Suprapubic skin (tissue), 4 donors: ENCODE results near the gene TMEM156. TPM values are rescaled to one million over a fixed set of nuclear protein-coding genes. Genes with fewer than 3 reads are reported as not detected.

Experiments used
- DNase-seq, 2 donors: peaks; one replicate each; pipeline ENCODE4 v3.0.0-alpha.2; 2019; ENCODE audit warnings: low spot score in 2 of 2
- H3K27ac ChIP-seq: fragments of 200-600 bp; sonication (generic); one replicate; pipeline ENCODE4 v1.5.1; 2019
- H3K27me3 ChIP-seq: fragments of 200-600 bp; sonication (generic); one replicate; pipeline ENCODE4 v1.5.1; 2019
- H3K36me3 ChIP-seq: fragments of 200-600 bp; sonication (generic); one replicate; pipeline ENCODE4 v1.5.1; 2019
- H3K4me1 ChIP-seq: fragments of 200-600 bp; sonication (generic); one replicate; pipeline ENCODE4 v1.5.1; 2019
- H3K4me3 ChIP-seq: fragments of 200-600 bp; sonication (generic); one replicate; pipeline ENCODE4 v1.5.1; 2019; ENCODE audit warnings: mild to moderate bottlenecking
- H3K9me3 ChIP-seq: fragments of 200-600 bp; sonication (generic); one replicate; pipeline ENCODE4 v1.5.1; 2019
- CTCF ChIP-seq, 2 donors: fragments of 200-600 bp in 1 of 2; fragments of 450-650 bp in 1 of 2; sonication (generic) in 1 of 2; IDR thresholded peaks; one replicate each; pipeline ENCODE4 v1.5.1; 2016 to 2019; ENCODE audit warnings: antibody characterized with exemption in 2 of 2, mild to moderate bottlenecking in 1 of 2, moderate library complexity in 1 of 2
- EP300 ChIP-seq: sonication (generic); formaldehyde crosslinking; IDR thresholded peaks from one replicate; pipeline ENCODE4 v1.6.1; 2017; ENCODE audit warnings: antibody characterized with exemption
- POLR2A ChIP-seq, 2 donors: fragments of 450-650 bp; IDR thresholded peaks; one replicate each; pipeline ENCODE4 v1.6.1; 2017; ENCODE audit warnings: antibody characterized with exemption in 2 of 2, mild to moderate bottlenecking in 2 of 2, moderate library complexity in 2 of 2
- POLR2AphosphoS5 ChIP-seq, 3 donors: sonication (generic); formaldehyde crosslinking; IDR thresholded peaks; one replicate each; pipeline ENCODE4 v1.6.1; 2017; ENCODE audit warnings: antibody characterized with exemption in 3 of 3
- WGBS: methylation state at CpG from one replicate; pipeline ENCODE4 v1.1.5; 2018; 5-methylcytosine and 5-hydroxymethylcytosine counted together
- total RNA-seq, 4 donors: library from RNA; depleted of rRNA; stranded (reverse); fragments of >200 nt; gene quantifications; one replicate each; pipeline ENCODE4 v1.1.0, GENCODE V29; 2016

TMEM156 gene
- total RNA-seq, 4 donors from 2014 or later = not detected

GRCh38 chr4:38930204-38930603, 102.0 kb downstream of the TMEM156 start:
- Histone ChIP-seq H3K27me3 (no peaks in the 10 kb centered on the region), H3K4me3 (no peak overlapping the region), H3K27ac (no peak overlapping the region), H3K4me1 (no peaks in the 10 kb centered on the region), H3K9me3 (no peaks in the 10 kb centered on the region), H3K36me3 (peaks cover 85% of the 10 kb centered on the region)
- TF ChIP-seq POLR2AphosphoS5 (IDR thresholded peaks at IDR 0.05) (no peak), EP300 (no peak), CTCF (IDR thresholded peaks at IDR 0.05) (no peak), POLR2A (IDR thresholded peaks at IDR 0.05) (no peak)
- 58% methylated on average over 1 of the region's 1 CpG for WGBS
- DNase-seq = no peak

GRCh38 chr4:38928974-38929373, 103.2 kb downstream of the TMEM156 start:
- 81% methylated on average over 9 of the region's 9 CpGs for WGBS
- H3K36me3 ChIP-seq = peaks cover 77% of the 10 kb centered on the region
- no peak for DNase-seq

GRCh38 chr4:38928568-38928967, 103.6 kb downstream of the TMEM156 start:
- DNase-seq = no peak
- no peak overlapping the region for H3K4me3 ChIP-seq
- H3K27me3 ChIP-seq = no peaks in the 10 kb centered on the region
- no peak for TF ChIP-seq CTCF (IDR thresholded peaks at IDR 0.05)
- no peak for TF ChIP-seq EP300
- no peak for TF ChIP-seq POLR2A (IDR thresholded peaks at IDR 0.05)
- no peak for TF ChIP-seq POLR2AphosphoS5 (IDR thresholded peaks at IDR 0.05)
- H3K36me3 ChIP-seq = peaks cover 77% of the 10 kb centered on the region
- H3K4me1 ChIP-seq = no peaks in the 10 kb centered on the region
- H3K27ac ChIP-seq = no peak overlapping the region
- WGBS = 92% methylated on average over 3 of the region's 3 CpGs
- H3K9me3 ChIP-seq = no peaks in the 10 kb centered on the region

More at GRCh38 chr4:38928974-38929373, 103.2 kb downstream of the TMEM156 start:
- Histone ChIP-seq H3K27me3 (no peaks in the 10 kb centered on the region), H3K4me3 (no peak overlapping the region), H3K4me1 (no peaks in the 10 kb centered on the region), H3K9me3 (no peaks in the 10 kb centered on the region), H3K27ac (no peak overlapping the region)
- TF ChIP-seq POLR2A (IDR thresholded peaks at IDR 0.05) = no peak
- TF ChIP-seq POLR2AphosphoS5 (IDR thresholded peaks at IDR 0.05) = no peak
- no peak for TF ChIP-seq CTCF (IDR thresholded peaks at IDR 0.05)
- TF ChIP-seq EP300 = no peak

- Histone ChIP-seq H3K36me3 (peaks cover 73% of the 10 kb centered on the region), H3K9me3 (no peaks in the 10 kb centered on the region), H3K27ac (no peak overlapping the region), H3K27me3 (no peaks in the 10 kb centered on the region), H3K4me1 (no peaks in the 10 kb centered on the region), H3K4me3 (no peak overlapping the region)
- WGBS = 93% methylated on average over 6 of the region's 6 CpGs
- TF ChIP-seq POLR2AphosphoS5 (IDR thresholded peaks at IDR 0.05) (no peak), EP300 (no peak), POLR2A (IDR thresholded peaks at IDR 0.05) (no peak), CTCF (IDR thresholded peaks at IDR 0.05) (no peak)
- no peak for DNase-seq
Measured at GRCh38 chr4:38926896-38927295, 105.3 kb downstream of the TMEM156 start.

GRCh38 chr4:38925492-38926413, 106.5 kb downstream of the TMEM156 start:
- peaks cover 73% of the 10 kb centered on the region for H3K36me3 ChIP-seq
- WGBS = 75% methylated on average over 3 of the region's 3 CpGs
- no peak overlapping the region for H3K4me3 ChIP-seq
- no peaks in the 10 kb centered on the region for H3K27me3 ChIP-seq
- no peak overlapping the region for H3K27ac ChIP-seq
- no peaks in the 10 kb centered on the region for H3K9me3 ChIP-seq
- TF ChIP-seq POLR2A (IDR thresholded peaks at IDR 0.05) (no peak), EP300 (no peak), CTCF (IDR thresholded peaks at IDR 0.05) (no peak), POLR2AphosphoS5 (IDR thresholded peaks at IDR 0.05) (no peak)
- DNase-seq = no peak
- H3K4me1 ChIP-seq = no peaks in the 10 kb centered on the region
